Activated CD8-positive, alpha-beta memory T cell treated with anti-CD3 and anti-CD28 coated beads, Interleukin-2, amount 50 U/mL, for 1 hour (primary cell): ENCODE measurements around the gene SRSF10.
"Not testable (repeated sequence)": the region's sequence is repeated elsewhere in the genome, so short reads cannot be mapped to it uniquely, and the experiment has no call there.

Experiments used
- DNase-seq: peaks from one replicate; pipeline ENCODE4 v3.0.0-alpha.2; 2020; ENCODE audit errors: extremely low read depth

The SRSF10 gene

GRCh38 chr1:23979881-23980727, at the start of gene SRSF10:
TSS of gene SRSF10 (minus strand) at chr1:23980327. CDS start at chr1:23980255, 72 bp downstream.
- peak; percentile 93 for DNase-seq

- DNase-seq = no peak
These were observed 47.8 kb upstream of the SRSF10 start for GRCh38 chr1:24027838-24028468.

- DNase-seq = no peak
These were observed 42.6 kb upstream of the SRSF10 start for GRCh38 chr1:24022581-24023361.

- no peak for DNase-seq
These were observed 41.5 kb upstream of the SRSF10 start for GRCh38 chr1:24021403-24022266.

- no peak for DNase-seq
These were observed 40.3 kb upstream of the SRSF10 start for GRCh38 chr1:24020470-24020869.

- DNase-seq = no peak
These were observed 39.9 kb upstream of the SRSF10 start for GRCh38 chr1:24020025-24020424.

- no peak for DNase-seq
These were observed 38.8 kb upstream of the SRSF10 start for GRCh38 chr1:24018611-24019580.

GRCh38 chr1:24015221-24016210, 35.4 kb upstream of the SRSF10 start:
- no peak for DNase-seq

- not testable (repeated sequence) for DNase-seq
These were observed 32.8 kb upstream of the SRSF10 start for GRCh38 chr1:24012878-24013277.

- no peak for DNase-seq
These were observed 30.5 kb upstream of the SRSF10 start for GRCh38 chr1:24010650-24011049.

GRCh38 chr1:24009406-24009805, 29.3 kb upstream of the SRSF10 start:
- no peak for DNase-seq

GRCh38 chr1:24008574-24009184, 28.6 kb upstream of the SRSF10 start:
- DNase-seq = not testable (repeated sequence)

- no peak for DNase-seq
These were observed 27.0 kb upstream of the SRSF10 start for GRCh38 chr1:24007079-24007478.

- no peak for DNase-seq
These were observed 25.0 kb upstream of the SRSF10 start for GRCh38 chr1:24005163-24005562.

GRCh38 chr1:24004132-24004531, 24.0 kb upstream of the SRSF10 start:
- no peak for DNase-seq

- no peak for DNase-seq
These were observed 23.3 kb upstream of the SRSF10 start for GRCh38 chr1:24003331-24003972.

GRCh38 chr1:24002695-24003094, 22.6 kb upstream of the SRSF10 start:
- no peak for DNase-seq

- no peak for DNase-seq
These were observed 19.1 kb upstream of the SRSF10 start for GRCh38 chr1:23999156-23999671.
